Caco-2 (cell line): Measurements from ENCODE around the gene LAPTM5. TPM values are rescaled to one million over a fixed set of nuclear protein-coding genes. Genes with fewer than 3 reads are reported as not detected.

Experiments used
- BruUV-seq: library from RNA; stranded (reverse); fragments of 400-500 nt; replicated peaks from 2 replicates; lab custom pipeline; 2021; lab: Mats Ljungman, UMichigan
- CTCF ChIA-PET: fragments of 300-600 bp; sonication (Branson Sonifier 250); formaldehyde crosslinking; loops from one replicate; lab custom pipeline; 2022; ENCODE audit warnings: antibody characterized with exemption; lab: Charles Lee
- POLR2A ChIA-PET: fragments of 300-600 bp; sonication (Branson Sonifier 250); formaldehyde crosslinking; loops from one replicate; lab custom pipeline; 2022; ENCODE audit warnings: antibody characterized with exemption; lab: Charles Lee
- DNase-seq, 2 experiments: peaks; one replicate each; pipeline versions ENCODE4 v3.0.0 to v3.0.0-alpha.2; 2020 to 2022
- H3K27me3 ChIP-seq: replicated peaks from 2 replicates; pipeline ENCODE4 v1.6.0; 2011; ENCODE audit warnings: low read length; ENCODE audit not compliant: control insufficient read depth, insufficient read depth
- H3K36me3 ChIP-seq: 2 replicates; pipeline ENCODE4 v1.5.1; 2011; ENCODE audit warnings: low read length; ENCODE audit not compliant: control insufficient read depth, insufficient read depth
- H3K4me1 ChIP-seq: fragments of 250-450 bp; sonication (Bioruptor Pico); 2 replicates; pipeline ENCODE4 v1.5.1; 2020; ENCODE audit warnings: mild to moderate bottlenecking
- H3K4me3 ChIP-seq: 2 replicates; pipeline ENCODE4 v1.5.1; 2011; ENCODE audit warnings: low read depth, mild to moderate bottlenecking, control low read depth, low read length
- H3K9me3 ChIP-seq: fragments of 250-450 bp; sonication (Bioruptor Pico); 2 replicates; pipeline ENCODE4 v1.5.1; 2020; ENCODE audit warnings: mild to moderate bottlenecking, moderate library complexity
- H3K27ac Mint-ChIP-seq: one replicate; pipeline ENCODE4 v1.8.0; 2022; ENCODE audit warnings: mixed read lengths; ENCODE audit not compliant: unreplicated experiment
- H3K27me3 Mint-ChIP-seq: one replicate; pipeline ENCODE4 v1.8.0; 2022; ENCODE audit warnings: mixed read lengths; ENCODE audit not compliant: insufficient read depth, unreplicated experiment
- H3K36me3 Mint-ChIP-seq: one replicate; pipeline ENCODE4 v1.8.0; 2022; ENCODE audit warnings: mild to moderate bottlenecking, mixed read lengths; ENCODE audit not compliant: insufficient read depth, unreplicated experiment
- H3K4me1 Mint-ChIP-seq: one replicate; pipeline ENCODE4 v1.8.0; 2022; ENCODE audit warnings: low read depth, mixed read lengths; ENCODE audit not compliant: unreplicated experiment
- H3K4me3 Mint-ChIP-seq: one replicate; pipeline ENCODE4 v1.8.0; 2022; ENCODE audit warnings: mild to moderate bottlenecking, moderate library complexity, mixed read lengths; ENCODE audit not compliant: unreplicated experiment
- H3K9me3 Mint-ChIP-seq: one replicate; pipeline ENCODE4 v1.8.0; 2022; ENCODE audit warnings: mixed read lengths; ENCODE audit not compliant: unreplicated experiment
- intact Hi-C: fragments of 100-400 bp; cut with micrococcal nuclease; formaldehyde crosslinking; loops from one replicate; pipeline ENCODE4 v1.10.0; 2022; ENCODE audit not compliant: unreplicated experiment
- total RNA-seq: library from RNA; stranded (reverse); gene quantifications from 2 replicates; pipeline ENCODE4 v1.2.3, GENCODE V29; 2022
- TF ChIP-seq, protein P1 (sequence below), 2 experiments: fragments of 200-600 bp in 1 of 2; IDR thresholded peaks; 1 replicate in 1 of 2; 2 replicates in 1 of 2; pipeline versions ENCODE4 v1.5.1 to v1.8.0; 2011 to 2022; ENCODE audit warnings: antibody characterized with exemption in 1 of 2, control low read depth in 1 of 2, inconsistent platforms in 1 of 2, low read depth in 1 of 2, low read length in 1 of 2, mild to moderate bottlenecking in 1 of 2, moderate library complexity in 1 of 2; ENCODE audit not compliant: insufficient read depth in 1 of 2, severe bottlenecking in 1 of 2, unreplicated experiment in 1 of 2

LAPTM5 gene
- total RNA-seq, 1 experiment from 2014 or later: not detected

DNA sequence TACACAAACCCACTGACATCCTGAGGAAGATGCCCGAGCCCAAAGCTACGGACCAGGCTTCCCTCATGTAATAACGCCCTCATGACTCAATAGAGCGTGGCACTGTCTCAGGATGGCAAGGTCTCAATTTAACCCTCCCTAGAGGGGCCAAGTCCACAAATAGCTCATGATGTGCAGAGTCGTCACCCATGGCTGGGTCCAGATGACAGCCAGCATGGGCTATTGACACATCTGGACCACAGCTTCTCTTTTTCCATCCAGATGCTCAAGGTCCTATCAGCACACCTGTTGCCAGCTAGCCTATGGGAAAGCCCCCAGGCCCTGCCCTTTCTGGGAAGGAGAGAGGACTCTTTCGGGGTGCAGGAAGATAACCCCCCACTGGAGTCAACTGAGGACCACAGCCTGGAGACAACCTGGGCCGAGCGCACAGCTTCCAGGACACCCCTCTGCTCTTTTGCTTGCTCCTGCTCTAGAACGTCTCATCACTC lies 2.8 kb downstream of the LAPTM5 start:
- H3K27ac Mint-ChIP-seq: no peak overlapping the region
- H3K27me3 ChIP-seq: no peaks in the 10 kb centered on the region
- no peaks in the 10 kb centered on the region for H3K4me1 Mint-ChIP-seq
- no peaks in the 10 kb centered on the region for H3K9me3 Mint-ChIP-seq
- no peaks in the 10 kb centered on the region for H3K4me1 ChIP-seq
- POLR2A ChIA-PET: no interaction called here
- no peak overlapping the region for H3K4me3 ChIP-seq
- no TSS peak for BruUV-seq
- H3K36me3 Mint-ChIP-seq: no peaks in the 10 kb centered on the region
- CTCF ChIA-PET: no interaction called here
- no peaks in the 10 kb centered on the region for H3K9me3 ChIP-seq
- no peak overlapping the region for H3K4me3 Mint-ChIP-seq
- no peak for DNase-seq
- H3K27me3 Mint-ChIP-seq: no peaks in the 10 kb centered on the region
- intact Hi-C loops: no loop called here
- no peaks in the 10 kb centered on the region for H3K36me3 ChIP-seq
- TF ChIP-seq, protein P1, sequence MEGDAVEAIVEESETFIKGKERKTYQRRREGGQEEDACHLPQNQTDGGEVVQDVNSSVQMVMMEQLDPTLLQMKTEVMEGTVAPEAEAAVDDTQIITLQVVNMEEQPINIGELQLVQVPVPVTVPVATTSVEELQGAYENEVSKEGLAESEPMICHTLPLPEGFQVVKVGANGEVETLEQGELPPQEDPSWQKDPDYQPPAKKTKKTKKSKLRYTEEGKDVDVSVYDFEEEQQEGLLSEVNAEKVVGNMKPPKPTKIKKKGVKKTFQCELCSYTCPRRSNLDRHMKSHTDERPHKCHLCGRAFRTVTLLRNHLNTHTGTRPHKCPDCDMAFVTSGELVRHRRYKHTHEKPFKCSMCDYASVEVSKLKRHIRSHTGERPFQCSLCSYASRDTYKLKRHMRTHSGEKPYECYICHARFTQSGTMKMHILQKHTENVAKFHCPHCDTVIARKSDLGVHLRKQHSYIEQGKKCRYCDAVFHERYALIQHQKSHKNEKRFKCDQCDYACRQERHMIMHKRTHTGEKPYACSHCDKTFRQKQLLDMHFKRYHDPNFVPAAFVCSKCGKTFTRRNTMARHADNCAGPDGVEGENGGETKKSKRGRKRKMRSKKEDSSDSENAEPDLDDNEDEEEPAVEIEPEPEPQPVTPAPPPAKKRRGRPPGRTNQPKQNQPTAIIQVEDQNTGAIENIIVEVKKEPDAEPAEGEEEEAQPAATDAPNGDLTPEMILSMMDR (IDR thresholded peaks at IDR 0.05; ENCODE audit: insufficient read depth in 1 of 2, low read depth in 1 of 2, low read length in 1 of 2, severe bottlenecking in 1 of 2, unreplicated experiment in 1 of 2): no peak

DNA sequence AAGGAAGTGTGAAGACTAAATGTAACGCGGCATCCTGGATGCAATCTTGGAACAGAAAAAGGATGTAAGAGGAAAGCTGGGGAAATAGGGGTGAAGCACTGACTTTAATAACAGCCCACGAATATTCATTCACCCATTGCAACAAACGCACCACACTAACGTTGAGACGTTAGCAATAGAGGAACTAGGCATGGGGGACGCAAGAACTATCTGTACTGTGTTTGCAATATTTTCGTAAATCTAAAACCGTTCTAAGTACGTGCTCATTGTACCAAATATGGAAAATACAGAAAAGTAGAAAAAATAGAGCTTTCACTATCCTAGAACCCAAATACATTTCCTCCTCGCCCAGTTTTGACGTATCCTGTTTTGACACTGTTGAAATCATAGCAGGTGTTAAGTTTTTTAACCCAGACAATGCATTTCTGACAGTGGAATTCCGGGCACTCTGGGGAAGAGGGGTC lies 3.9 kb downstream of the LAPTM5 start:
- no peak overlapping the region for H3K4me3 Mint-ChIP-seq
- no peaks in the 10 kb centered on the region for H3K27me3 ChIP-seq
- H3K27me3 Mint-ChIP-seq: no peaks in the 10 kb centered on the region
- BruUV-seq: no TSS peak
- no peaks in the 10 kb centered on the region for H3K36me3 Mint-ChIP-seq
- H3K9me3 ChIP-seq: no peaks in the 10 kb centered on the region
- DNase-seq: no peak
- no peaks in the 10 kb centered on the region for H3K9me3 Mint-ChIP-seq
- peaks cover 2% of the 10 kb centered on the region for H3K4me1 Mint-ChIP-seq
- H3K4me3 ChIP-seq: no peak overlapping the region
- H3K36me3 ChIP-seq: no peaks in the 10 kb centered on the region
- no peaks in the 10 kb centered on the region for H3K4me1 ChIP-seq
- POLR2A ChIA-PET: no interaction called here
- TF ChIP-seq, protein P1 (IDR thresholded peaks at IDR 0.05; ENCODE audit: insufficient read depth in 1 of 2, low read depth in 1 of 2, low read length in 1 of 2, severe bottlenecking in 1 of 2, unreplicated experiment in 1 of 2): no peak
- CTCF ChIA-PET: no interaction called here
- intact Hi-C loops: no loop called here
- no peak overlapping the region for H3K27ac Mint-ChIP-seq

DNA sequence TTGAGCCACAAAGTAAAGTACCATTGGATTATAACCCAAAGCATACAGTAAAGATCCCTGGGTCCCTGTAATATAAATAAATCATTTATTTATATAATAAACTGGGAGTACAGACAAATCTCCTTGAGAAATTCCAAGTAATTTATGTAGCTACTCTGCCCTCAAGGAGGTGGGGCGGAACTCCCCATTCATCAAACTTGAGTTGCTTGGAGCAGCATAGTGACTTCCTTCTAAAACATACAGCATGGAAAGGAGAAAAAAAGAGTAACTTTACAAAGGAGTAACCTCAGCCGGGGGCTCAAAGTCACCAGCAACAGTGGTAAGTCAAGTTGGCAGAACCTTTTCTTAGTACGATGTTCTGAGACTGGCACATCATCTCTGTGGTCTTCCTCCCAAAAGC lies 4.5 kb downstream of the LAPTM5 start:
- no peaks in the 10 kb centered on the region for H3K4me1 ChIP-seq
- H3K27me3 ChIP-seq: no peaks in the 10 kb centered on the region
- ChIA-PET CTCF (no interaction called here), POLR2A (no interaction called here)
- intact Hi-C loops: no loop called here
- no peak overlapping the region for H3K4me3 ChIP-seq
- H3K36me3 ChIP-seq: no peaks in the 10 kb centered on the region
- no peaks in the 10 kb centered on the region for H3K36me3 Mint-ChIP-seq
- peaks cover 6% of the 10 kb centered on the region for H3K4me1 Mint-ChIP-seq
- H3K27me3 Mint-ChIP-seq: no peaks in the 10 kb centered on the region
- H3K4me3 Mint-ChIP-seq: no peak overlapping the region
- no peaks in the 10 kb centered on the region for H3K9me3 Mint-ChIP-seq
- no peaks in the 10 kb centered on the region for H3K9me3 ChIP-seq
- TF ChIP-seq, protein P1 (IDR thresholded peaks at IDR 0.05; ENCODE audit: insufficient read depth in 1 of 2, low read depth in 1 of 2, low read length in 1 of 2, severe bottlenecking in 1 of 2, unreplicated experiment in 1 of 2): no peak
- BruUV-seq: no TSS peak
- no peak for DNase-seq
- no peak overlapping the region for H3K27ac Mint-ChIP-seq
